T47D (cell line): ENCODE measurements around the gene ST6GAL1.
"Not testable (repeated sequence)": the region's sequence is repeated elsewhere in the genome, so short reads cannot be mapped to it uniquely, and the experiment has no call there.

ENCODE experiments used
- DNase-seq, 2 experiments: peaks; one replicate each; pipeline versions ENCODE4 v3.0.0 to v3.0.0-alpha.2; 2011 to 2012; ENCODE audit warnings: low read depth in 1 of 2, low spot score in 1 of 2
- JUND ChIP-seq: IDR thresholded peaks from 2 replicates; pipeline ENCODE4 v1.6.1; 2012; ENCODE audit warnings: low read depth
- in situ Hi-C: cut with HindIII; loops from 2 replicates; pipeline ENCODE4 v1.10.0; 2016; ENCODE audit warnings: low sequenced_read_pairs, low pct_unique_long_range_greater_than_20kb

The ST6GAL1 gene

GRCh38 chr3:186989429-186989828 is 59.1 kb downstream of the ST6GAL1 start:
- TF ChIP-seq JUND: no peak
- no peak for DNase-seq
- in situ Hi-C loops: no loop called here

DNA sequence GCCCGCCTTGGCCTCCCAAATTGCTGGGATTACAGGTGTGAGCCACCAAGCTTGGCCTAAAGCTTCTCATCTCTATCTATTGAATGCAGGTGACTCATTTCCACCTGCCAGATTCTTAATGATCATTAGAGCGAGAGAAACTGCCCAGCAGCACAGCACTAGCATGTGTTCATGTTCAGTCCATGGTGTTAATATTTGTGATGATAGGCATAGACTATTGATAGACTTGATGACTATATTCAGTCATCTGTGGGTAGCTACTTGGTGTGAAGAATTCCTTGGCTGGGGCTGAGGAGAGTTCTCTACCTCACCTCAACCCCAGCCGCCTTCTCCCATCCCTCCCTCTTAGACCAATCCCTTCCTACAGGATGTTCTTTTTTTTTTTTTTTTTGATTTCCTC is 60.0 kb downstream of the ST6GAL1 start:
- DNase-seq: no peak
- TF ChIP-seq JUND: no peak
- in situ Hi-C loops: no loop called here

GRCh38 chr3:186990878-186991308 is 60.6 kb downstream of the ST6GAL1 start:
- in situ Hi-C loops: no loop called here
- no peak for TF ChIP-seq JUND
- no peak for DNase-seq

DNA sequence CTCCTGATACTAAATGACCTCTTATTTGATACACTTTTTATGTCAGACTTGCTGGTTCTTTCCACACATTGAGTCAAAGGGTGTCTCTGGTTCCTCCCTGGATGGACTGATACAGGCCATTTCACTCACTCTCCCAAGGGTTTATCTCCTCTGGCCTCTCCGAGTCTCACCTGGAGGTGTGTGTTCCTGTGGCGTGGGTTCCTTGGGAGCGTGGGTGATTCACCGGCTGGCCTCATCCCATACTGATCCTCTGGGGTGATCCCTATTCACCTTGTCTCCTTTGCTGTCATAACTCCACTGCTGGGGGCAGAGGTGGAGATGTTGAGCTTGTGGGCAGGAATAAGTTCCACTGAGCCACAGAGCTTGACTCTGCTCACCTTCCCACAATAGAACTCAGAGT is 61.1 kb downstream of the ST6GAL1 start:
- TF ChIP-seq JUND: no peak
- in situ Hi-C loops: no loop called here
- DNase-seq: no peak

DNA sequence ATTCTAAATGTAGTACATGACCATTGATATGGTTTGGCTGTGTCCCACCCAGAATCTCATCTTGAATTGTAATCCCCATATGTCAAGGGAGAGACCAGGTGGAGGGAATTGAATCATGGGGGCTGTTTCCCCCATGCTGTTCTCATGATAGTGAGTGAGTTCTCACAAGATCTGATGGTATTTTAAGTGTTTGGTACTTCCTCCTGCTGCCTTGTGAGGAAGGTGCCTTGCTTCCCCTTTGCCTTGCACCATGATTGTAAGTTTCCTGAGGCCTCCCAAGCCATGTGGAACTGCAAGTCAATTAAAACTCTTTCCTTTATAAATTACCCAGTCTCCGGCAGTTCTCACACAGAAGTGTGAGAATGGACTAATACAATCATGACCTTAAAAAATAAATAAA is 61.8 kb downstream of the ST6GAL1 start:
- in situ Hi-C loops, DNase-seq: not testable (repeated sequence)

DNA sequence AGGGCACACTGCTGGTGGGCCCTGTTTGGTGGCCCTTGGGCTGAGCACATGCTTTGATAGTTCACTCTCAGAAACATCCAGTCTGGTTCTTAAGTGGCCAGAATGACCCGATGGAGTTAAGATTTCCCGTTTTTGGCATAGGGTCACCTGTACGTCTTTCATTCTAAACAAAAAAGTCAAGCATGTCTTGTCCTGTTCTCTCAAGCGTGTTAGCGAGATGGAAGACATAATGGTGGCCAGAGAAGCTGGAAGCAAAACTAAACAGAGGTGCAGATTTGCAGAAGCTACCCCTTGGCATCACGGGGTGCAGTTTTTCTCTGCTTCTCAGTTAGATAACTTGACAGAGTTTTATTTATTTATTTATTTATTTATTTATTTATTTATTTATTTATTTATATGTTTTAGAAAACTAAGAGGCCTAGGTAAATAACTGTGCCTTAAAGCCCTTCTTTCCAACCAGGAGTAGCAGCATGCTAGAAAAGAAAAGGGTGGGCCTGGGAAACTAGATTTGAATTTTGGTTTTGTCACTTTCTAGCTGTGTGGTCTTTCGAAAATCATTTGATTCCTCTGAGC is 63.0 kb downstream of the ST6GAL1 start:
- TF ChIP-seq JUND: no peak
- in situ Hi-C loops: no loop called here
- no peak for DNase-seq

GRCh38 chr3:186994000-186994955 is 64.0 kb downstream of the ST6GAL1 start:
- no peak for DNase-seq
- in situ Hi-C loops: no loop called here

GRCh38 chr3:186996356-186996755 is 66.0 kb downstream of the ST6GAL1 start:
- in situ Hi-C loops: no loop called here
- DNase-seq: no peak
- TF ChIP-seq JUND: no peak

More at GRCh38 chr3:186994000-186994955, 64.0 kb downstream of the ST6GAL1 start:
- no peak for TF ChIP-seq JUND

- in situ Hi-C loops: no loop called here
- no peak for TF ChIP-seq JUND
- no peak for DNase-seq
These were observed 66.7 kb downstream of the ST6GAL1 start for GRCh38 chr3:186997061-186997460.

DNA sequence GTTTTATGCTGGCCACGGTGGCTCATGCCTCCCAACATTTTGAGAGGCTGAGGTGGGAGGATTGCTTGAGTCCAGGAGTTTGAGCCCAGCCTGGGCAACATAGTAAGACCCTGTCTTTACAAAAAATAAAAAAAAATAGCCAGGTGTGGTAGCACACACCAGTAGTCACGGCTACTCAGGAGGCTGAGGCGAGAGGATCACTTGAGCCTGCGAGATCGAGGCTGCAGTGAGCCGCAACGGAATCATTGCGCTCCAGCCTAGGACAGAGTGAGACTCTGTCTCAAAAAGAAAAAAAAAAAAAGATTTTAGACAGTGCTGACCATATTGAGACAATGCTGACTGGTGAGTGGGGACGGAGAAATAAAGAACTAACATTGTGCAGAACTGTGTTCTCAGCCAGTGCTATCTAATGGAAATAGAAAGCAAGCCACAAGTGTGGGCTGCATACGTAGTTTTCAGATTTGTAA is 67.2 kb downstream of the ST6GAL1 start:
- no peak for TF ChIP-seq JUND
- in situ Hi-C loops: no loop called here
- no peak for DNase-seq

GRCh38 chr3:186998937-186999368 is 68.6 kb downstream of the ST6GAL1 start:
- TF ChIP-seq JUND: no peak
- peak in 1 of 2 experiments; percentile 46 for DNase-seq
- in situ Hi-C loops: no loop called here

DNA sequence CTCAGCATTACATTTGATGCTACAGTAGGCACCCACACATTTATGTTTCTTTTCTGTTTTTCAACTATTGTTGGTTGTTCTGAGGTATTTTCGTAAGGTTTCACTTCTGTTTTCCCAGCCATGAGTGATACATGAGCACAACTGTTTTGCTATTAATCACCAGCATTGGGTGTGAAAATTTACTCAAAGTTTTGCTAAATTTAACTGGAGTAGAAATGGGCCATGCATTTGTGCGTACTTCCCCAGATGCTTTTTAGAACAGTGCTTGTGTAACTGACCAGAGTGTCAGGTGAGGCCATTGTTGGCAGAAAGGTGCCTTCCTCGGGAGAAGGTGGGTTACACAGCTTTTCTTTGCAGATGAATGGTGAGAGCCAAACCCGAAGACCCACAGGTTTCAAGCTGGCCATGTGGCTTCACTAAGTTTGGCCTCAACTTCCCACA is 70.4 kb downstream of the ST6GAL1 start:
- TF ChIP-seq JUND: no peak
- DNase-seq: no peak
- in situ Hi-C loops: no loop called here

GRCh38 chr3:187002915-187003314 is 72.6 kb downstream of the ST6GAL1 start:
- DNase-seq: no peak
- no peak for TF ChIP-seq JUND
- in situ Hi-C loops: no loop called here
